Measurements from ENCODE around the gene PDE4A. TPM values are rescaled to one million over a fixed set of nuclear protein-coding genes. Genes with fewer than 3 reads are reported as not detected.

Gene PDE4A
- total and polyA plus RNA-seq, 10 of the 15 experiments (the other 5 are each of a cell fraction or from before 2014, with no cell fraction given): 0.24 to 13.3 (median 4.9) TPM

- TF ChIP-seq NKRF (conservative IDR thresholded peaks at IDR 0.05) (0 out of 2 replicates have a peak, but pooled peaks have one; percentile 35), USF2 (IDR thresholded peaks at IDR 0.05; ENCODE audit: borderline replicate concordance, low read depth, low read length) (no peak), POLR2AphosphoS5 (IDR thresholded peaks at IDR 0.05; ENCODE audit: low read length) (no peak), BHLHE40 (IDR thresholded peaks at IDR 0.05; ENCODE audit: borderline replicate concordance in 1 of 2, low read depth in 2 of 2, low read length in 1 of 2) (peak in 1 of 2 experiments; percentile 48; a peak in 1 of 4 replicates), HDGF (IDR thresholded peaks at IDR 0.05) (no peak), SIX5 (IDR thresholded peaks at IDR 0.05; ENCODE audit: low read depth, low read length, severe bottlenecking) (no peak), HSF1 (IDR thresholded peaks at IDR 0.05; ENCODE audit: low read depth, low read length) (no peak), ETV6 (conservative IDR thresholded peaks at IDR 0.05 in 1 of 2, IDR thresholded peaks at IDR 0.05 in 1 of 2; ENCODE audit: borderline replicate concordance in 1 of 2, low read depth in 1 of 2) (peak in 1 of 2 experiments; percentile 83; a peak in 2 of 4 replicates), ZNF207 (IDR thresholded peaks at IDR 0.05; ENCODE audit: borderline replicate concordance) (no peak; the same call in 1 of the 2 replicates), RFX5 (IDR thresholded peaks at IDR 0.05; ENCODE audit: low read depth, low read length) (no peak), SP1 (IDR thresholded peaks at IDR 0.05; ENCODE audit: low read depth, low read length) (peak; percentile 39), REST (IDR thresholded peaks at IDR 0.05; ENCODE audit: low read depth, low read length) (no peak), ZNF687 (IDR thresholded peaks at IDR 0.05) (0 out of 2 replicates have a peak, but pooled peaks have one; percentile 61), SREBF1 (IDR thresholded peaks at IDR 0.05; ENCODE audit: low read length) (no peak), ZBED1 (IDR thresholded peaks at IDR 0.05; ENCODE audit: borderline replicate concordance) (no peak; the same call in 1 of the 2 replicates), FOXM1 (IDR thresholded peaks at IDR 0.05; ENCODE audit: low read depth, low read length) (no peak; the same call in 1 of the 2 replicates)
These were observed 11.6 kb upstream of the PDE4A start (continued) for GRCh38 chr19:10408511-10409283.

All from GM12878 (cell line).